HG02610 (cell line): ENCODE data around the gene MAP7D1.
"Not testable (repeated sequence)": the region's sequence is repeated elsewhere in the genome, so short reads cannot be mapped to it uniquely, and the experiment has no call there.

Experiments
- ATAC-seq: cut with Tn5 transposase; IDR thresholded peaks from one replicate; pipeline ENCODE4 v1.9.1; 2021; ENCODE audit warnings: mild to moderate bottlenecking, moderate library complexity; ENCODE audit not compliant: unreplicated experiment

Gene MAP7D1

DNA sequence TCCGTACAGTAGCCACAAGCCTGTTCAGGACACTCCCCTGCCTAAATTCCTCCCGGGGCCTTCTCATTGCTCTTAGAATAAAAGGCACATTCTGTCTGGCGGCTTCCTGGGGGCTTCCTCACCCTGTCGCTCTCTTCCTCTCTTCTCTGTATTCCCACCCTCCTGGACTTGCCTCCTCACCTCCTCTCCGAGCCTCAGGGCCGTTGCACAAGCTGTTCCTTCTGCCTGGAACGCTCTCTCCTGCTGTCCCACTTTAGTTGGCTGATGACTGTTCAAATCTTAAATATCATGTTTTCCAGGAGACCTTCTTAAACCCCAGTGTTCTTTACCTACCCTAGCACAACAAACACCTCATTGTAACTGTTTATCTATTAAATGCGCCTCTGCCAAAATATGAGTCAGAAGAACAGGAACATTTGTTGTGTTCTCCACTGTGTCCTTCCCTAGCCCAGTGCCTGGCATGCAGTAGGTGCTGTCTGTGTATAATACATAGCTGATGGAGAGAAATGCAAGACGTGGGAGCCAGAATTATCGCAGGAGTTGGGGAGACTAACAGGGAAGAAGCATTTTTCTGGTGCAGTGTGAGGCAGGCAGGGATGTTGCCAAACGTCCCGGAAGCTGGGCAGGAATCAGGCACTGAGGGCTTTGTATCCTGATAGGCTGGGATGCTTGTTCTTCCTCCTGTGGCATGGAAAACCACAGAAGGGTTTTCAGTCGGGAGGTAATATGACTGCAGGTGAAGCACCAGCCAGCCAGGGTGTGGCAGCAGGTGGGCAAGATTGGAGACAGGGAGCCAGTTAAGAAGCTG, 44.2 kb downstream of the MAP7D1 start:
- no peak for ATAC-seq

DNA sequence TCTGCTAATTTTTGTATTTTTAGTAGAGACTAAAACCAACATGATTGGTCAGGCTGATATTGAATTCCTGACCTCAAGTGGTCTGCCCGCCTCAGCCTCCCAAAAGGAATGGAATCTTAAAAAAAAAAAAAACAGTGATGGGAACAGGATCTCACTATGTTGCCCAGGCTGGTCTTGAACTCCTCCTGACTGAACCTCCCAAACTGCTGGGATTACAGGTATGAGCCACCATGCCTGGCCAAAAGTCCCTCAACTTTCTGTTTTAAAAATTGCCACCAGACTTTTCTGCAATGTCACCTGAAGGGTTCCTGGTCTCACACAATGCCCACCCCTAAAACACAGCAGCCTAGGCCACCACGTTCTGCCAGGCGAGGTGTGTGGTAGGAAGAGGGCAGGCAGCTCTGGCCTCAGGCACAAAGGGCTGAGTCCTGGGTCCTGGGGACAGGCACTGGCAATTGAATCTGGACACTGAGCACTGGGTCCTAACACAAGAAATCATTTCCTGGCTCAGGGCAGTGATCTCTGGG, 47.1 kb downstream of the MAP7D1 start:
- no peak for ATAC-seq

DNA sequence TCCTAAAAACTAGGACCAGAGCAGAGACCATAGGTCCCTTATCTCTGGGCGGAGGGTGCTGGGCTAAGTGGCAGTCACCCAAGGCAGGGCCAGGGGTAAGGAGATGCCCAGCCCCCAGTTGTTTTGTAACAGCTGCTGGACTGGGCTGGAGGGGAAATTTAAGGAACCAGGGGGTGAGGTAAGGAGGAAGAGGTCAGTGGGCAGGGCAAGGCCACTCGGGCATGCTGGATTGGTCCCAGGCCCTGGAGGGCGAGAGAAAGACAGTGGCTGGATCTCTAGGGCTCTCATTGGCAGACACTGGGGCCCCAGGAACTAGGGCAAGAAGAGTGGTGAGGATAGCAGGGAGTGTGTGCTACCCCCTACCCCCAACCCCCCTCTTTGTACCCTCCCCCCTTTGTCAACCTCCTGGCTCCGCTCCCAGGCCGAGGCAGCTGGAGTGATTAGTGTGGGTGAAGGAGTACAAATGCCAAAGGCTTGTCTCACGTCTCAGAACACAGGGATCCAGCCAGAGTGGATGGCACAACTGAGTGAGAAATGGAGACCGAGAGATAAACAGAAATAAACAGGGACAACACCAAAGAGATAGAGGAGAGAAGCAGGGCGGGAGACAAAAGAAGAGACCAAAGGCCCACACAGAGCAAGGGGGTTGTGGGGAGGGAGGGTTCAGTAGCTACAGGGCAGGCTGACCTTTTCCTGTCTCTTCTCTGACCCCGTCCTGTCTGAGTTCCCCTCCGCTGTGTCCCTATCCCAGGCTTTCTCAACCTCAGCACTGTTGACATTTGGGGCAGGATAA, 47.8 kb downstream of the MAP7D1 start:
- no peak for ATAC-seq

DNA sequence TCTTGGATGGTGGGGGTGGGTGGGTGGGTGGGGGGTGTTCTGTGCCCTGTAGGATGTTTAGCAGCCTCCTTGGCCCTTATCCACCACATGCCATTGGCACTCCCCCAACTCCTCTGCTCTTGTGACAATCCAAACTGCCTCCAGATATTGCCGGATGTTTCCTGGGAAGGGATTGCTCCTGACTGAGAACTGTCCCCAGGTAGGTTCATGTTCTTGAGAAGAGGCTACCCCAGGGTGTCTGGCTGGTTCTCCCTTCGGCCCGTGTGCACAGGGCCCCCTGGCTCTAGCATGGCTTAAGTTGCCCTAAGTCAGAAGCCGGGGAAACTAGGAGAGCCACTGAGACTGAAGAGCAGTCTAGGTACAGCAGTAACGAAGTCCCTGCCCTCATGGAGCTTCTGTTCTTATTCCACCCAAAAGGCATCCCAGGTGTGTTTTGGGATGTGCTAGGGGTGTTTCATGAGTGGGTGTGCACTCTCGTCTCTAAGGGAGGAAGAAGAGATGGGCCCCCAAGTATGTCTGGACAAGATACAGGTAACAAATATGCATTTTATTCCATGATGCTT, 48.5 kb downstream of the MAP7D1 start:
- ATAC-seq = no peak

DNA sequence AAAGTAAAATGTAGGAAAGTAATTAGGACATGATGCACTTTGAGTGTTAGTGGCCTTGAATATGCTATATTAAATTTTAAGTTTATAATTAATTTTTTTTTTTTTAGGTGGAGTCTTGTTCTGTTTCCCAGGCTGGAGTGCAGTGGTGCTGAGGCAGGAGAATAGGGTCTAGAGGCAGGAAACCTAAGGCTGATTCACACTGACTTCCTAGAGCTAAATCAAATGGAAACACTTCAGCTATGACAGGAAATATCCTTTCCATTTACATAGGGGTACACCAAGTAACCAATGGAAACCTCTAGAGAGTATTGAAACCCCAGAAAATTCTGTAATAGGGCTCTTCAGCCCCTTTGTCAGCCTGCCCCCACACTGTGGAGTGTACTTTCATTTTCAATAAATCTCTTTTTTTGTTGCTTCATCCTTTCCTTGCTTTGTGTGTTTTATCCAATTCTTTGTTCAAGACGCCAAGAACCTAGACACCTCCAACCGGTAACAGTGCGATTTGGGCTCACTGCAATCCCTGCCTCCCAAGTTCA, 50.4 kb downstream of the MAP7D1 start:
- ATAC-seq = no peak

DNA sequence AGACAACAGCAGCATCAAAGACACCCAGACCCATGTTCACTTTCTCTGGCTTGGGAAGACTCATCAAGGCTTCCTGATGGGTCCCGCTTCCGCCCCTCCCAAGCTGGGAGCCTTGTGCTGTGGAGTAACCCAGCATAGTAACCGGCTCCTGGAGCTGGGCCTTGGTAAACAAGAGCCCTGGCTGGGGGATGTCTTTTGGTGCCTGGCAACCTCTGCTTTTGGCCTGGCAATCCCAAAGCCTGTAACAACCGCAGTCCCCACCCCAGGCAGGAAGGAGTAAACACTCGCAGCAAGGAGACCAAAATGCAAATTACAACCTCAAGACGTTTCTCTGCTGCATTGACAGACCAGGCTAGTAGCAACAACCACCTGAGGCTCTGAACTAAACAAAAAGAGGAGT, 51.4 kb downstream of the MAP7D1 start:
- no peak for ATAC-seq

DNA sequence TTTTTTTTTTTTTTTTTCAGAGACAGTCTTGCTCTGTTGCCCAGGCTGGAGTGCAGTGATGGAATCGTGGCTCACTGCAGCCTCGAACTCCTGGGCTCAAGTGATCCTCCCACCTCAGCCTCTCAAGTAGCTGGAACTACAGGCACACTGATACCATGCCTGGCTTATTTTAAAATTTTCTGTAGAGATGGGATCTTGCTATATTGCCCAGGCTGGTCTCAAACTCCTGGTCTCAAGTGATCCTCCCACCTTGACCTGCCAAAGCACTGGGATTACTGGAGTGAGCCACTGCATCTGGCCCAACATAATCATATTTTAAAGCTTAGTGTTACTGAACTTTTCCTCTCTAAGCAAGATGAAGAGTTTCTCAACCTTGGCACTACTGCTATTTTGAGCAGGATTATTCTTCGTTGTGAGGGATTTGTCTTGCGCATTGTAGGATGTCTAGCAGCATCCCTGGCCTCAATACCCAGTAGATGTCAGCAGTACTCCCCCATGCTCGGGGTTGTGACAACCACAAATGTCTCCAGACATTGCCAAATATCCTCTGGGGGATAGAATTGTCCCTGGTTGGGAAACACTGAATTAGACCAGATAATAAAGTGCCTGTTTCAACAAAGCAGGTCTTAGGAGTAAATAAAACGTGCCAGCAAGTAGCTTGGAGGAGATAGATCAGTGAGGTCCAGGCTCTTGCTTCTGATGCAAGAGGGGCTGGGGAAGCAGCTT, 53.2 kb downstream of the MAP7D1 start:
- ATAC-seq = no peak

DNA sequence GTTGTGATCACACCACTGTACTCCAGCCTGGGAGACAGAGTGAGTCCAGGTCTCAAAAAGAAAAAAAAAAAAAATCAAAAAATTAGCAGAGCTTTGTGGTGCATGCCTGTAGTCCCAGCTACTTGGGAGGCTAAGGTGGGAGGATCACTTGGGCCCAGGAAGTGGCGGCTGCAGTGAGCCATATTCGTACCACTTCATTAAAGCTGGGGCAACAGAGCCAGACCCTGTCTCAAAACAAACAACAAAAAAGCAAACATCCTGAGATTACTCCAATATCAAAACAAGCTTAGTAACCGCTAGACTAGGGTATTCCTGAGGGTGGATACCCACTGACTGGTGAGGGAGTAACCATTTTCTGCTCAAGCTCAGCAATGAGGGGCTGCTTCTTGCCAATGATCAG, 55.3 kb downstream of the MAP7D1 start:
- ATAC-seq = no peak

DNA sequence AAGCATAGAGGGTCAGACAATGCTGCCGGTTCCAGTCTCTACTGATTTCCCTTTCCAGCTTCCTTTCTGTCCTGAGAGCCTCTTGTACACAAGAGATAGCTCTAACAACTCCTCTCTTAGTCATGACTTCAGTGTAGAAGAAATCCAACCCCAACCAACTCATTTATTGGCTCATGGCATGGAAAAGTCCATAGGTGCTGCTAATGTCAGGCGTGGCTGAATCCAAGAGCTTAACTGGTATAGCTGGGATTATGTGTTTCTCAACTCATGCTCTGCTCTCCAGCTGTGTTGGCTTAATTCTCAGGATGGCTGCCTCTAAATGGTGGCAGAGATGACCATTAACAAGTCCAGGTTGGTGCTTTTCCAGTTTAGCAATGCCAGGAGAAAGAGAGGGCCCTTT, 55.9 kb downstream of the MAP7D1 start:
- no peak for ATAC-seq

DNA sequence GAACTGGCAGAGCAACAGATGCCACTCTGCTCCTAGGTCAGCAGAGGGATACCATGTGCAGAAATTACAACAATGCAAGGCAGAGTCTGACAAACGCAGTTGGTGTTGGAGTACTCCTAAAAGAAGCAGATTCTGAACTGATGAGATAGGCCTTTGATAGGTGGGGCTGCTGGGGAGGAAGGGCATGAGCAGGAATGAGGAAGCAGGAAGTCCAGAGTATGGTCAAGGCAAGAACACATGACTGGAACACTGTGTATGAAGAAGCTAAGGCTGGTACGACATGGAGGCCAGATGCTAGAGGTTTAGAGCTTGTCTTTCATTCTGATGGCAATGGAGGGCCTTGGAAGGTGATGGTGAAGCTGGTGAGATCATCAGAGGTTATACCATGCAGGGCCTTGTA, 56.8 kb downstream of the MAP7D1 start:
- no peak for ATAC-seq

DNA sequence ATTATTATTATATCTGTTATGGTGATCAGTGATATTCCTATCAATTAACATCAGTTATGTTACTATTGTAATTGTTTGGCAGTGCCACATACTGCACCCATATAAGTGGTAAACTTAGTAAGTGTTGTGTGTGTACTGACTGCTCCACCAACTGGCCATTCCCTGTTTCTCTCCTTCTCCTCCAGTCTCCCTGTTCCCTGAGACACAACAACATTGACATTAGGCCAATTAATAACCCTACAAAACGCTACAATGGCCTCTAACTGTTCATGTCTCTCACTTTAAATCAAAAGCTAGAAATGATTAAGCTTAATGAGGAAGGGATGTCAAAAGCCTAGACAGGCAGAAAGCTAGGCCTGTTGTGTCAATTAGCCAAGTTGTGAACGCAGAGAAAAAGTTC, 61.7 kb downstream of the MAP7D1 start:
- no peak for ATAC-seq

DNA sequence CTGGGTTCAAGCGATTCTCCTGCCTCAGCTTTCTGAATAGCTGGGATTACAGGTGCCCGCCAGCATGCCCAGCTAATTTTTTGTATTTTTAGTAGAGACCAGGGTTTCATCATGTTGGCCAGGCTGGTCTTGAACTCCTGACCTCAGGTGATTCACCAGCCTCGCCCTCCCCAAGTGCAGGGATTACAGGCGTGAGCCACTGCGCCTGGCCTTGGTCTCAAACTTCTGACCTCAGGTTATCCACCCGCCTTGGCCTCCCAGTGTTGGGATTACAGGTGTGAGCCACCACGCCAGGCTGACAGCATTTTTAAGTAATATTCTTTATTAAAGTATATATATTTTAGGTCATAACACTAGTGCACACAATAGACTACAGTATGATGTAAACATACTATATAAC, 65.9 kb downstream of the MAP7D1 start:
- ATAC-seq = not testable (repeated sequence)

DNA sequence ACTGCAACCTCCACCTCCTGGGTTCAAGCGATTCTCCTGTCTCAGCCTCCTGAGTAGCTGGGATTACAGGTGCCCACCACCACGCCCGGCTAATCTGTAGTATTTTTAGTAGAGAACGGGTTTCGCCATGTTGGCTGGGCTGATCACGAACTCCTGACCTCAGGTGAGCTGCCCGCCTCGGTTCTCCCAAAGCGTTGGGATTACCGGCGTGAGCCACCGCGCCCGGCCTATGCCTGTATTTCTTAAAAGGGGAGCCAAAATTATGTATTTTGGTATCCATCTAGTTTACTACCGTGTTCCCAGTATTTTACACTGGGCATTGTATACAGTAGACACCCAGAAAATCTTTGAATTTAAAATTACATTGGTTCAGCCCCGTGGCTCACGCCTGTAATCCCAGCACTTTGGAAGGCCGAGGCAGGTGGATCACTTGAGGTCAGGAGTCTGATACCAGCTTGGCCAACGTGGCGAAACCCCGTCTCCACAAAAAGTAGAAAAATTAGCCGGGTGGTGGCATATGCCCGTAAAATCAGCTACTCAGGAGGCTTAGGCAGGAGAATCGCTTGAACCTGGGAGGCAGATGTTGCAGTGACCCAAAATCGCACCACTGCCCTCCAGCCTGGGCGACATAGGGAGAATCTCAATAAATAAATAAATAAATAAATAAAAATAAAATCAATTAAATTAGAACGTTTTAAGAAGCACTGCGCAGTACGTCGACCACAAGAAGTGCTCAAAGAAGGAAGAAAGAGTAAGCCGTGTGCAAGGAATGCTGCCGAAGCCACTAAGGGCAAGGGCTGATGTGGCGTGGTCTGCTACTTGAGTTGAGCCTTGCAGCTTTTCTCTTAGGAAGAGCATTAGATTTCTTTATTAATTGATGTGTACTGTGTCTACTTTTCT, 66.8 kb downstream of the MAP7D1 start:
- no peak for ATAC-seq

DNA sequence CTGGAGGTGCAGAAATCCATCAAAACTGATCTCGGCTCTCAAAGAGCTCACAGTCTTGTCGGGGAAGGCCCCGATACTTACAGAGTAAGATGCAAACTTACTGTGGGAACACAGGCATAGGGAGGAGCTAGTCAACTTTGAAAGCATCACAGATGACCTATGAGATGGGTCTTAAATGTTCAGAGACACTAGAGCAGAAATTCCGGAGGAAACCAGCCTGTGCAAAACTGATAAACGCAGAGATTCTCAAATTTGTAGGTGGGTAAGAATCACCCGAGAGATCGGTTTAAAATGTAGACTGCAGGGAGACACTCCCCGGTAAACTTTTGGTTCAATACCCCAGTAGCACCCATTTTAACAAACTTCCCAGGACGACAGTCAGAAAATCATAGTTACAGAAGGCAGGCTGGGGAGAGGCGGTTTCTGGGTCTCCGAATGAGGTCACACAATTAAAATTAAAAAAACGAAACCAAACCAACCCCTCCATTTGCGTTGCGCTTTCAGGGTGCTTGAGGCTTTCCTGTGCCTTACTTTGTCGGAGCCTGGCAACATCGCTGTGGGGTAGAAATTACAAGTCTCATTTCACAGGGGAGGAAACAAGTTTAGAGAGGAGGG, 67.5 kb downstream of the MAP7D1 start:
- peak; percentile 10 for ATAC-seq

DNA sequence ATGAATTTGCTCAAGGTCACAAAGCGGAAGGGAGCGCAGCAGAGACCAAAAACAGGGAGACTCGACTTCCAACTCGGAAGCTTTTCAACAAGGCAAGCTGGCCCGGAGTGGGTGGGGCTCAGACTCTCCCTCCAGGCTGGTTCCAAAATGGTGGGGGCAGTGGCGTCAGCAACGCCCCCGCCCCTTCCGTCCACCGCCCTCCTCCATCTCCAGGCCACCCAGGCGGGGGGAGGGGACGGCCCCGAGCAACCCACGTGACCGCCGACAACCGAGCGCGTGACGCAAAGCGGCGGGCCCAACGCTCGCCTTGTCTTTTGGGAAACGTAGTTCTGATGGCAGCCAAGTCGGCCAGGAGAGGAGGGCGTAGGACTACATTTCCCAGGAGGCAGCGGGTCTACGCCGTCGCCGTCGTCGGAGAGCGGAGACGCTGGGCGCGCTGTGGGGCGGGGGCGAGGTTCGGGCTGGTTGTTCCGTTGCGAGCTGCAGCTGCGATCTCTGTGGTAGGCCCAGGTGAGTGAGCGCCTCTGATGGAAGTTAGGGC, 68.1 kb downstream of the MAP7D1 start, which contains the start of gene THRAP3:
Gene THRAP3 (plus strand): TSS at position 448 of the 541 bp plus-strand sequence. CDS start 58,121 bp downstream, outside the sequence.
- peak; percentile 90 for ATAC-seq

DNA sequence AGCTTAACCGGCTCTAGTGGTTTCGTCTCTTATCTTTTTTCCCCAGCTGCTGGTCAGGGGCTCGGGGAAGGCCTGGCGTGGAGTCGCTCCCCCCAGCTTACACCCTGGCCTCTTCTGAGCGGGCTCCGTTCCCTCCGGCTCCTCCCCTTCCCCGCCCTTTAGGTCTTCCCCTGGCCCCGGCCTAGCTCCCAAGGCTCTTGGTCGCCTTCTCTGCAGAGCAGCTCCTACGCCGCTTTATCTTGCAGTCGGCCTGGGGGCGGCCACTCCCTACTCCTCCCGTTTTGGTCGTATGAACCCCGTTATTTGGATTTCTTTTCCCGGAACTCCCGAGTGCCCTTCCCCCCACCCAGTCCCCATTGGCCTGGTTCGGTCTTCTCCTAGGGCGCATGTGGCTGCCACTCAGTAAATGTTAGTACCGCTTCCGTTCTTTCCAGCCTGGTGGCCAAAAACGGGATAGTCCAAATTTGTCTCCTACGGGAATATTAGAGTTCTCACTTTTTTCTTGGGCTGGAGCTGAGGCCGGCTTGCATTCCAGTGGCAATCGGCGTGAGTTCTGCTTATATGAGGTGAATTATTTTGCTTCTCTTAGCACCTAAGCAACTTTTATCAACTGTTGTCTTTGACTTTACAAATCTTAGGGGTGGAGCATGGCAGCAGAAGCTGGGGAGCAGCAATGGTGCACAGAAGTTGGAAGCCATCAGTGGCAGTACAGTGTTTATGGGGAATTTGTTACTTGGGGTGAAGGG, 68.8 kb downstream of the MAP7D1 start:
- ATAC-seq = peak; percentile 53

DNA sequence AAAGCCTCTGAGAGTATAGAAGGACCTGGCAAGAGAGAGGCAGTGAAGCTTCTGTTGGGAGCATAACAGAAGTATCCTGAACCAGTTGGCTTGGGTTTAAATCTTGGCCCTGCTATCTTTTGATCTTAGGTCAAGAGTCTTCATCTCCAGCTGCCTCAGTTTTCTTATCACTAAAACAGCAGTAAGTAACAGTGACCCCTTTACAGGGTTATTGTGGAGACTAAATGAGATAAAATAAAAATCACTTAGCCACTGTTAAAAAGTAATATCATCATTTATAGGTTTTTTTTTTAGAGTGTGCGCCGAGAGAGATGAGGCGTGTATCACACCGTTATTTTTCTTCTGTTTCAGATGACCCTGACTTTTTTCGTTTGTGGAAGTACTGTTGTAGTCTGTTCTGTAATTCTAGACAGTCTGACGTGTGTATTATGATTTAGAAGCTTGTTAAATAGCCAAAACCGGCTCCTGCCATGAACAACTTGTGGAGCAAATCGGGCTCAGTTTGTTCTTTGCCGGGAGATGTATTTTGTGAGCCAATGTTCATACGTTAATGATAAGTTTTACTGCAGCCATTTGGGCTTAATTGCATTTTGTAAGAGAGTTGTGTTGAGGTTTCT, 69.4 kb downstream of the MAP7D1 start:
- no peak for ATAC-seq

DNA sequence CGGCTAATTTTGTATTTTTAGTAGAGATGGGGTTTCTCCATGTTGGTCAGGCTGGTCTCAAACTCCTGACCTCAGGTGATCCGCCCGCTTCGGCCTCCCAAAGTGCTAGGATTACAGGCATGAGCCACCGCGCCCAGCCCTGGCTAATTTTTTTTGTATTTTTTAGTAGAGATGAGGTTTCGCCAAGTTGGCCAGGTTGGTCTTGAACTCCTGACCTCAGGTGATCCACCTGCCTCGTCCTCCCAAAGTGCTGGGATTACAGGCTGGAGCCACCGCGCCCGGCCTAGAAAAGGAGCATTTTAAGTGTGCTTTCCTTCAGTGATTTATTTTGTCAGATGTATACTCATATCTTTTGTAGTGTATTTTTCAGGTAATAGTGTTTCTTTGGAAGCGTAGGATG, 74.3 kb downstream of the MAP7D1 start:
- ATAC-seq = not testable (repeated sequence)
